ENCODE measurements around the gene PACRG.

Gene PACRG

GRCh38 chr6:163281634-163282033 is 553.9 kb downstream of the PACRG start:
- Histone ChIP-seq H4K5ac (ENCODE audit: low read length) (no peak overlapping the region), H3K23ac (ENCODE audit: low read length) (no peak overlapping the region), H2AK5ac (ENCODE audit: low read length) (no peak overlapping the region), H3K4me1 (ENCODE audit: control insufficient read depth, low read depth, low read length) (no peaks in the 10 kb centered on the region), H3K79me2 (ENCODE audit: control insufficient read depth, insufficient read depth, low read length) (no peaks in the 10 kb centered on the region), H3K9ac (ENCODE audit: low read length) (no peak overlapping the region), H3K79me1 (ENCODE audit: low read length) (no peaks in the 10 kb centered on the region), H3K4me2 (ENCODE audit: low read length) (no peak overlapping the region), H4K8ac (ENCODE audit: low read depth, low read length) (no peak overlapping the region), H3K4me3 (ENCODE audit: low read length) (no peak overlapping the region), H2BK15ac (replicated peaks; ENCODE audit: low read depth) (no peak overlapping the region), H2BK120ac (ENCODE audit: low read depth, low read length) (no peak overlapping the region), H2BK5ac (ENCODE audit: low read length) (no peak overlapping the region), H3K36me3 (ENCODE audit: control insufficient read depth, insufficient read depth, low read length) (no peaks in the 10 kb centered on the region), H3K27me3 (ENCODE audit: insufficient read depth, low read length, poor library complexity) (no peaks in the 10 kb centered on the region), H3K4ac (ENCODE audit: low read depth, low read length) (no peak overlapping the region), H3K18ac (ENCODE audit: low read length) (no peak overlapping the region), H3K27ac (ENCODE audit: low read depth, low read length) (no peak overlapping the region), H3K56ac (ENCODE audit: low read length) (no peak overlapping the region)
- no peak for DNase-seq
- no CpG with 5 or more reads among the region's 1 CpG for WGBS (ENCODE audit: extremely low coverage, insufficient coverage, low lambda C conversion rate)

- H3K4me3 ChIP-seq (ENCODE audit: low read length), result no peak overlapping the region
- no peak overlapping the region for H2BK120ac ChIP-seq (ENCODE audit: low read depth, low read length)
- no peak overlapping the region for H3K27ac ChIP-seq (ENCODE audit: low read depth, low read length)
- H3K4ac ChIP-seq (ENCODE audit: low read depth, low read length), result no peak overlapping the region
- H2BK15ac ChIP-seq (replicated peaks; ENCODE audit: low read depth), result no peak overlapping the region
- no peaks in the 10 kb centered on the region for H3K4me1 ChIP-seq (ENCODE audit: control insufficient read depth, low read depth, low read length)
- H3K18ac ChIP-seq (ENCODE audit: low read length), result no peak overlapping the region
- H3K4me2 ChIP-seq (ENCODE audit: low read length), result no peak overlapping the region
- H4K8ac ChIP-seq (ENCODE audit: low read depth, low read length), result no peak overlapping the region
- no peak overlapping the region for H2AK5ac ChIP-seq (ENCODE audit: low read length)
- no peak overlapping the region for H3K23ac ChIP-seq (ENCODE audit: low read length)
- H3K27me3 ChIP-seq (ENCODE audit: insufficient read depth, low read length, poor library complexity), result no peaks in the 10 kb centered on the region
- no peak overlapping the region for H2BK5ac ChIP-seq (ENCODE audit: low read length)
- H3K9ac ChIP-seq (ENCODE audit: low read length), result no peak overlapping the region
- no peak overlapping the region for H4K5ac ChIP-seq (ENCODE audit: low read length)
- H3K79me1 ChIP-seq (ENCODE audit: low read length), result no peaks in the 10 kb centered on the region
- H3K79me2 ChIP-seq (ENCODE audit: control insufficient read depth, insufficient read depth, low read length), result no peaks in the 10 kb centered on the region
- H3K36me3 ChIP-seq (ENCODE audit: control insufficient read depth, insufficient read depth, low read length), result no peaks in the 10 kb centered on the region
- no peak for DNase-seq
- no peak overlapping the region for H3K56ac ChIP-seq (ENCODE audit: low read length)
Observed at GRCh38 chr6:163282672-163283071, 554.9 kb downstream of the PACRG start.

GRCh38 chr6:163284151-163284550 is 556.4 kb downstream of the PACRG start:
- Histone ChIP-seq H3K79me2 (ENCODE audit: control insufficient read depth, insufficient read depth, low read length) (no peaks in the 10 kb centered on the region), H3K27ac (ENCODE audit: low read depth, low read length) (no peak overlapping the region), H3K4me1 (ENCODE audit: control insufficient read depth, low read depth, low read length) (no peaks in the 10 kb centered on the region), H3K9ac (ENCODE audit: low read length) (no peak overlapping the region), H4K5ac (ENCODE audit: low read length) (no peak overlapping the region), H4K8ac (ENCODE audit: low read depth, low read length) (no peak overlapping the region), H2BK15ac (replicated peaks; ENCODE audit: low read depth) (no peak overlapping the region), H3K4me3 (ENCODE audit: low read length) (no peak overlapping the region), H3K18ac (ENCODE audit: low read length) (no peak overlapping the region), H3K4me2 (ENCODE audit: low read length) (no peak overlapping the region), H3K56ac (ENCODE audit: low read length) (no peak overlapping the region), H3K23ac (ENCODE audit: low read length) (no peak overlapping the region), H2BK5ac (ENCODE audit: low read length) (no peak overlapping the region), H2BK120ac (ENCODE audit: low read depth, low read length) (no peak overlapping the region), H2AK5ac (ENCODE audit: low read length) (no peak overlapping the region), H3K36me3 (ENCODE audit: control insufficient read depth, insufficient read depth, low read length) (no peaks in the 10 kb centered on the region), H3K27me3 (ENCODE audit: insufficient read depth, low read length, poor library complexity) (no peaks in the 10 kb centered on the region), H3K4ac (ENCODE audit: low read depth, low read length) (no peak overlapping the region), H3K79me1 (ENCODE audit: low read length) (no peaks in the 10 kb centered on the region)
- no peak for DNase-seq
- no CpG with 5 or more reads among the region's 5 CpGs for WGBS (ENCODE audit: extremely low coverage, insufficient coverage, low lambda C conversion rate)

- H3K27ac ChIP-seq (ENCODE audit: low read depth, low read length), result no peak overlapping the region
- no peak overlapping the region for H3K23ac ChIP-seq (ENCODE audit: low read length)
- H2AK5ac ChIP-seq (ENCODE audit: low read length), result no peak overlapping the region
- H4K8ac ChIP-seq (ENCODE audit: low read depth, low read length), result no peak overlapping the region
- no peak for DNase-seq
- H3K4ac ChIP-seq (ENCODE audit: low read depth, low read length), result no peak overlapping the region
- no peak overlapping the region for H3K56ac ChIP-seq (ENCODE audit: low read length)
- no peak overlapping the region for H3K18ac ChIP-seq (ENCODE audit: low read length)
- H3K79me2 ChIP-seq (ENCODE audit: control insufficient read depth, insufficient read depth, low read length), result no peaks in the 10 kb centered on the region
- H4K5ac ChIP-seq (ENCODE audit: low read length), result no peak overlapping the region
- H3K4me1 ChIP-seq (ENCODE audit: control insufficient read depth, low read depth, low read length), result no peaks in the 10 kb centered on the region
- no peaks in the 10 kb centered on the region for H3K79me1 ChIP-seq (ENCODE audit: low read length)
- no peak overlapping the region for H2BK15ac ChIP-seq (replicated peaks; ENCODE audit: low read depth)
- H3K9ac ChIP-seq (ENCODE audit: low read length), result no peak overlapping the region
- no peak overlapping the region for H2BK5ac ChIP-seq (ENCODE audit: low read length)
- no peak overlapping the region for H3K4me3 ChIP-seq (ENCODE audit: low read length)
- no CpG with 5 or more reads among the region's 7 CpGs for WGBS (ENCODE audit: extremely low coverage, insufficient coverage, low lambda C conversion rate)
- no peaks in the 10 kb centered on the region for H3K36me3 ChIP-seq (ENCODE audit: control insufficient read depth, insufficient read depth, low read length)
- no peaks in the 10 kb centered on the region for H3K27me3 ChIP-seq (ENCODE audit: insufficient read depth, low read length, poor library complexity)
- no peak overlapping the region for H2BK120ac ChIP-seq (ENCODE audit: low read depth, low read length)
- no peak overlapping the region for H3K4me2 ChIP-seq (ENCODE audit: low read length)
Observed at GRCh38 chr6:163285691-163286090, 557.9 kb downstream of the PACRG start.

DNA sequence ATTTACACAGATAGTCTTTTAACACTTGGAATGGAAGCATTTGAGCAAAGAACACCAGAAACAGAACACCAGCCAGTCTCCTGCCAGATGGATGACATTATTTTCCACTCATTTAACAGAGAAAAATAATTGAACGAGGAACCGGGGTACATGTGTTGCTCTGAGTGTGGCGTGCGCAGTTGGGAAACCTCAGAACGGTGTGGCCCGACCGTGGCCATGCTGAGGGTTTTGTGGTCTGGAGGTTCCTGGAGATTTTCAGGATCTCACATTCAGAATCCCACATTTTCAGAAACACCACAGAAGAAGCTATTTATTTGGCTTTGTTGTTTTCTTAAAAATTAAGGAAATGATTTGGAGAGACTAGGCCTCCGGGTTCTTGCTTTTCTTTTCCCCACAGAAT is 559.9 kb downstream of the PACRG start:
- H4K5ac ChIP-seq (ENCODE audit: low read length), result no peak overlapping the region
- H3K4me1 ChIP-seq (ENCODE audit: control insufficient read depth, low read depth, low read length), result no peaks in the 10 kb centered on the region
- no peaks in the 10 kb centered on the region for H3K27me3 ChIP-seq (ENCODE audit: insufficient read depth, low read length, poor library complexity)
- no peak overlapping the region for H3K18ac ChIP-seq (ENCODE audit: low read length)
- H3K9ac ChIP-seq (ENCODE audit: low read length), result no peak overlapping the region
- no peak for DNase-seq
- no peak overlapping the region for H3K4me2 ChIP-seq (ENCODE audit: low read length)
- H2BK5ac ChIP-seq (ENCODE audit: low read length), result no peak overlapping the region
- no peak overlapping the region for H3K23ac ChIP-seq (ENCODE audit: low read length)
- H3K36me3 ChIP-seq (ENCODE audit: control insufficient read depth, insufficient read depth, low read length), result no peaks in the 10 kb centered on the region
- no peak overlapping the region for H2BK120ac ChIP-seq (ENCODE audit: low read depth, low read length)
- H3K79me1 ChIP-seq (ENCODE audit: low read length), result no peaks in the 10 kb centered on the region
- no peak overlapping the region for H2AK5ac ChIP-seq (ENCODE audit: low read length)
- no peak overlapping the region for H3K56ac ChIP-seq (ENCODE audit: low read length)
- H2BK15ac ChIP-seq (replicated peaks; ENCODE audit: low read depth), result no peak overlapping the region
- no peak overlapping the region for H3K4ac ChIP-seq (ENCODE audit: low read depth, low read length)
- H4K8ac ChIP-seq (ENCODE audit: low read depth, low read length), result no peak overlapping the region
- H3K27ac ChIP-seq (ENCODE audit: low read depth, low read length), result no peak overlapping the region
- no peak overlapping the region for H3K4me3 ChIP-seq (ENCODE audit: low read length)
- no peaks in the 10 kb centered on the region for H3K79me2 ChIP-seq (ENCODE audit: control insufficient read depth, insufficient read depth, low read length)
- WGBS (ENCODE audit: extremely low coverage, insufficient coverage, low lambda C conversion rate), result no CpG with 5 or more reads among the region's 8 CpGs

- Histone ChIP-seq H2BK15ac (replicated peaks; ENCODE audit: low read depth) (no peak overlapping the region), H3K4me1 (ENCODE audit: control insufficient read depth, low read depth, low read length) (no peaks in the 10 kb centered on the region), H3K79me2 (ENCODE audit: control insufficient read depth, insufficient read depth, low read length) (no peaks in the 10 kb centered on the region), H2BK5ac (ENCODE audit: low read length) (no peak overlapping the region), H3K27ac (ENCODE audit: low read depth, low read length) (no peak overlapping the region), H3K36me3 (ENCODE audit: control insufficient read depth, insufficient read depth, low read length) (no peaks in the 10 kb centered on the region), H4K5ac (ENCODE audit: low read length) (no peak overlapping the region), H2BK120ac (ENCODE audit: low read depth, low read length) (no peak overlapping the region), H3K9ac (ENCODE audit: low read length) (no peak overlapping the region), H3K56ac (ENCODE audit: low read length) (no peak overlapping the region), H3K4me3 (ENCODE audit: low read length) (no peak overlapping the region), H4K8ac (ENCODE audit: low read depth, low read length) (no peak overlapping the region), H3K27me3 (ENCODE audit: insufficient read depth, low read length, poor library complexity) (no peaks in the 10 kb centered on the region), H3K79me1 (ENCODE audit: low read length) (no peaks in the 10 kb centered on the region), H3K18ac (ENCODE audit: low read length) (no peak overlapping the region), H3K23ac (ENCODE audit: low read length) (no peak overlapping the region), H3K4me2 (ENCODE audit: low read length) (no peak overlapping the region), H2AK5ac (ENCODE audit: low read length) (no peak overlapping the region), H3K4ac (ENCODE audit: low read depth, low read length) (no peak overlapping the region)
- no peak for DNase-seq
- no CpG with 5 or more reads among the region's 8 CpGs for WGBS (ENCODE audit: extremely low coverage, insufficient coverage, low lambda C conversion rate)
Observed at GRCh38 chr6:163288066-163288465, 560.3 kb downstream of the PACRG start.

Data from mesendoderm (in vitro differentiated cells).